WERI-Rb-1 (cell line): ENCODE measurements around the gene CASP2.

Experiments used
- DNase-seq: peaks from one replicate; pipeline ENCODE4 v3.0.0-alpha.2; 2020
- H3K27ac ChIP-seq: fragments of 250-450 bp; sonication (Bioruptor Pico); 2 replicates; pipeline ENCODE4 v1.5.1; 2020; ENCODE audit warnings: mild to moderate bottlenecking, moderate library complexity
- H3K27me3 ChIP-seq: fragments of 250-450 bp; sonication (Bioruptor Pico); 2 replicates; pipeline ENCODE4 v1.5.1; 2021; ENCODE audit warnings: mild to moderate bottlenecking, low read depth, moderate library complexity; ENCODE audit not compliant: insufficient read depth, severe bottlenecking
- H3K36me3 ChIP-seq: fragments of 250-450 bp; sonication (Bioruptor Pico); 2 replicates; pipeline ENCODE4 v1.5.1; 2020; ENCODE audit warnings: mild to moderate bottlenecking, moderate library complexity
- H3K4me3 ChIP-seq: 2 replicates; pipeline ENCODE4 v1.5.1; 2011; ENCODE audit warnings: low read depth, mild to moderate bottlenecking, control low read depth, low read length
- H3K9me3 ChIP-seq: fragments of 250-450 bp; sonication (Bioruptor Pico); 2 replicates; pipeline ENCODE4 v1.5.1; 2021; ENCODE audit warnings: mild to moderate bottlenecking, moderate library complexity; ENCODE audit not compliant: severe bottlenecking
- CTCF ChIP-seq: IDR thresholded peaks from 2 replicates; pipeline ENCODE4 v1.5.1; 2011; ENCODE audit warnings: low read depth, mild to moderate bottlenecking, control low read depth, inconsistent platforms, low read length

The CASP2 gene

DNA sequence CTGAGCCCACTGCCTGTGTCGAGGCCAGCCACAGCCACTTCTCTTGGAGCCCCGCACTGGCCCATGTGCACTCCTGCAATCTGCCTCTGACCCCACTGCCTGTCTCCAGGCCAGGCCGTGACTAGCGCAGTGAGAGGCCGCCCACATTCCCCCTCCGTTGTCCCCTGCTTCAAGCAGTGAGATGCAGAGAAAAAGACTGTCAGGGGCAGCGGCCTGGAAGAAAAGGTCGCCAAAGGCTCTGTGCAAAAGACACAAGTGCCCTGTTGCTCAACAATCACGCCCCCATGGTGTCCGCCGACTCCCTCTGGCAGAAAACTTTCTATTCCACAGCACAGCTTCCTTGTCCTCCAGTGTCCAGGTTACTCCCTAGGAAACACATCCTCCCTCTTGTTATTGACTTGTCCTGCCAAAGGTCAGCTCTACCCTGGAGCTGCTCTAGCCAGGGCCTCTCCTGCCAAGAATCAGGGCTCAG, 64.4 kb downstream of the CASP2 start:
- Histone ChIP-seq H3K36me3 (no peaks in the 10 kb centered on the region), H3K9me3 (no peaks in the 10 kb centered on the region), H3K4me3 (no peak overlapping the region), H3K27ac (no peak overlapping the region), H3K27me3 (no peaks in the 10 kb centered on the region)
- no peak for TF ChIP-seq CTCF
- DNase-seq = no peak

DNA sequence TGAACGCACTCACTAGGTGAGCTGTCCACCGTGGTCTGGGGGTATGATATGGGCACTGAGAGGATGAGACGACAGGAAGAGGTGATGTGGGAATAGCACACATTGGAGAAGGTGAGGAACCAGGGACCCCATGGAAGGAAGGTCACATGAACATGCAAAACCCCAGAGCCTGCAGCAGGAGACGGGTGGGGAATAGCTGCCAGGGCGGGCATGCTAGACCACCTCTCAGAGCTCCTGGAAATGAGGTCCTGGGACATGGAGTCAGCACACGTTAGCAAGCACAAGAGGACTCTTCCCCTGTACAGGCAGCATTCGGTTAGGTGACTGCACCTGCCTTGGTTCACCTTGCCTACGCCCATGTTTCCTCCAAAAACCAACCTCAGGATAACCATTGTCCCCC, 66.2 kb downstream of the CASP2 start:
- Histone ChIP-seq H3K36me3 (no peaks in the 10 kb centered on the region), H3K27me3 (no peaks in the 10 kb centered on the region), H3K9me3 (no peaks in the 10 kb centered on the region), H3K27ac (no peak overlapping the region), H3K4me3 (no peak overlapping the region)
- TF ChIP-seq CTCF = no peak
- DNase-seq = no peak

DNA sequence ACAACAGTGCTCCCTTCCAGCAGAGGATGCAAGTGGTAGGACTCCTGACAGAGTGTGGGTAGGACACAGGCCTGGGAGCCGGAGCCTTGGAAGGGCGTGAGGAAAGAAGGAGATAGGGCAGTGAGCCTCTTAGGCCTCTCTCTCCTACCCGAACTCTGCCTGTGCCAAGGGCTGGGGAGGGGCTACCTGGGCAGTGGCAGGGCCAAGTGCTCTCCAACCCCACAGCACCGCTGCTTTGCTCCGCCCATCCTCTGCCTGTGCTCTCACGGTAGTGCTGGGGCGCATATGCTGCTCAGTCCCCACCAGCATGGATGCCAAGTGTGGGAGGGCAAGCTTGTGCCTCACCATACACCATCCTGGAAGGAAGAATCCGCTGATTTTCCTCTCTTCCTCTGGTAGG, 66.8 kb downstream of the CASP2 start:
- no peaks in the 10 kb centered on the region for H3K9me3 ChIP-seq
- no peaks in the 10 kb centered on the region for H3K36me3 ChIP-seq
- TF ChIP-seq CTCF = no peak

DNA sequence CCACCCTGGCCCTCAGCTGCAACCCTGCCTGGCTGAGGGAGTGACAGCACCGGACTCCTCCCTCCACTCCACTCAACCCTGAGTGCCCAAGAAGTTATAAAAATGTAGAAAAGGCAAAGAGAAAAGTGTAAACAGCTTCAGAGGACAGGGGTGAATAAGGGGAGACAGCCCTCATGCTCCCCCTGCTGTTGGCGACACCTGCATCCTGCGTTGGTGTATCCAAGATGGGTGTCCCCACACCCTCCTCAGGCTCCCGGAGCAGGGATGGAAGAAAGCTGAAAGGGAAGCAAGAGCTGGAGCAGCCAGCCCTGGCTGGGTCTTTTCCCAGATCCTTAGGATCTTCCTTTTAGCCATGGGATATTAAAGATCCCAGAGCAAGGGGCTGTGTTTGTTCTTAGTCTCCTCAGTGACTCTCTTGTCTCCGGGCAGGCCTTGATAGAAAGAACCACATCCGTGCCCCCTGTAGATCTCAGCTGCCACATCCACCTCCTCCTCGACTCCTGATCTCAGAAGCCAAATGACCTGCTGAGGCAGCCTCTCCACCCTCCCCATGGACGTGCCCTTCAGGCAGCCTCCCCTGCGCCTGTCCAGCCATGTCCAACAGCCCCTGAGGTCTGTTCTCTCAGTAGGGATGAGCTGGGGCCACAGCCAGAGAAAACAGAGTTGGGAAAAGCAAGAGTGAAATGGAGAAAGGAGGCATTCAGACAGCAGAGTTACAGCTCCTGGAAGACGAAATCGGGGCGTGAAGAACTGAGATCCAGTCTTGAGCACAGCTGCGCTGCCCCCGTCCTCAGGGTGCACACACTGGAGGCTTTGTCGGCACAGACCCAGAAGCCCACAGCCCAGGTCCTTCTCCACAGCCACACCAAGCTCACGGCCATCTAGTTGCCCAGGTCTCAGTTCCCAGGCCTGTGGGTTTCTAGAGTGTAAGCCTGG, 67.6 kb downstream of the CASP2 start:
- peak; percentile 35; the same call in 1 of the 2 replicates for TF ChIP-seq CTCF
- Histone ChIP-seq H3K9me3 (no peaks in the 10 kb centered on the region), H3K36me3 (no peaks in the 10 kb centered on the region), H3K4me3 (no peak overlapping the region), H3K27me3 (peaks cover under 1% of the 10 kb centered on the region), H3K27ac (no peak overlapping the region)
- no peak for DNase-seq

More for the DNA sequence above, 66.8 kb downstream of the CASP2 start:
- no peak overlapping the region for H3K4me3 ChIP-seq
- H3K27me3 ChIP-seq = no peaks in the 10 kb centered on the region
- DNase-seq = no peak
- H3K27ac ChIP-seq = no peak overlapping the region

DNA sequence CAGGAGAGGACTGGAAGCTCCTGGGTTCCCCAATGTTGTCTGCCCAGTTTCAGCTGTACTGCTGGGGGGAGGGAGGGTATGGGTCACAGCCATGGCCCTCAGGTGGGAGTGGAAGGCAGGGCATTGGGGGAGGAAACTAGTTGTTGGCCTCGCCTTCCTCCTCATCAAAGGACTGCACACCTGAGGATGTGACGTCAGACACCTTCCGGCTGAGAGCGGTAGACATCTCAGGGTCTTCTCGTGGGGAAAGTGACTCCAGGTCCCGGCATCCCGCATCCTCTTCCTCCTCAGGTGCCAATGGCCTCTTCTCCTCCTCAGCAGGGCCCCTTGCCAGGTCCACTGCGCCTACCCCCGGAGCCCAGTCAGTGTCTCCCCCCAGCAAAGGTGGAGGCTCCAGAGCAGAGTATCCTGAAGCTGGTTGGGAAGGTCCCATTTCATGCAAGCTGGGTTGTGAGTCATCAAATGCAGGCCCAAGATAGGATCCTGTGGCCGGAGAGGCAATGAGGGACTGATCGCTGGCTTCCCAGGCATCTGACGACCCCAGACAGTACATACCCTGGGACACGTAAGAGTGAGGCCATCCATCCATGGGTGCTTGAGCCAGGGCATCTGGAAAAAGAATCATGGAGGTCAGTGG, 68.4 kb downstream of the CASP2 start:
- Histone ChIP-seq H3K27me3 (peaks cover 4% of the 10 kb centered on the region), H3K27ac (no peak overlapping the region), H3K36me3 (no peaks in the 10 kb centered on the region), H3K4me3 (no peak overlapping the region), H3K9me3 (no peaks in the 10 kb centered on the region)
- no peak for TF ChIP-seq CTCF
- no peak for DNase-seq
